ENCODE data around the gene HLA-DMB. TPM values are rescaled to one million over a fixed set of nuclear protein-coding genes. Genes with fewer than 3 reads are reported as not detected.

Gene HLA-DMB
- total RNA-seq, 1 experiment from 2014 or later, result 1.7 TPM

GRCh38 chr6:32920715-32921114, 20.1 kb downstream of the HLA-DMB start:
- no peak for DNase-seq
- H3K27me3 Mint-ChIP-seq (ENCODE audit: low read depth), result peaks cover 3% of the 10 kb centered on the region
- WGBS (ENCODE audit: extremely low coverage, insufficient read length, low lambda C conversion rate), result no CpG with 5 or more reads among the region's 2 CpGs

More at GRCh38 chr6:32920715-32921114, 20.1 kb downstream of the HLA-DMB start:
- Mint-ChIP-seq H3K9me3 (no peaks in the 10 kb centered on the region), H3K4me3 (no peak overlapping the region), H3K27ac (no peak overlapping the region), H3K4me1 (no peaks in the 10 kb centered on the region), H3K36me3 (ENCODE audit: insufficient read depth in 1 of 3, low read depth in 3 of 3) (no peaks in the 10 kb centered on the region)
- no peaks in the 10 kb centered on the region for H3K23me2 ChIP-seq (ENCODE audit: insufficient read length, low read depth, low read length, poor library complexity, severe bottlenecking)
- H3K18ac ChIP-seq (ENCODE audit: insufficient read length, low read depth, low read length), result no peak overlapping the region
- no peak for TF ChIP-seq CTCF (conservative IDR thresholded peaks at IDR 0.05)
- no peaks in the 10 kb centered on the region for H3K27me3 ChIP-seq (ENCODE audit: insufficient read depth, low read length)
- no peak overlapping the region for H2AFZ ChIP-seq (ENCODE audit: low read length)
- H3K4me1 ChIP-seq (ENCODE audit: insufficient read depth, low read length), result no peaks in the 10 kb centered on the region
- H2AK5ac ChIP-seq (ENCODE audit: insufficient read length, low read length), result no peak overlapping the region
- no peak overlapping the region for H2BK20ac ChIP-seq (ENCODE audit: low read depth, low read length, poor library complexity, severe bottlenecking)
- no peak overlapping the region for H3K27ac ChIP-seq (ENCODE audit: insufficient read length, low read depth, low read length)
- H4K5ac ChIP-seq (ENCODE audit: insufficient read length, low read depth, low read length), result no peak overlapping the region
- no peak overlapping the region for H3K9ac ChIP-seq (ENCODE audit: extremely low read depth, insufficient read length, low read length)
- H3K9me3 ChIP-seq (ENCODE audit: control insufficient read depth, low read depth, low read length), result no peaks in the 10 kb centered on the region
- H4K91ac ChIP-seq (ENCODE audit: insufficient read length, low read depth, low read length), result no peak overlapping the region
- H2BK120ac ChIP-seq (ENCODE audit: low read depth, low read length, poor library complexity, severe bottlenecking), result no peak overlapping the region
- no peak overlapping the region for H4K8ac ChIP-seq (replicated peaks; ENCODE audit: insufficient read length, low read depth, low read length)
- H3K4me2 ChIP-seq (ENCODE audit: insufficient read depth, insufficient read length, low read length), result no peak overlapping the region
- H3K79me1 ChIP-seq (ENCODE audit: insufficient read depth, low read depth, low read length, poor library complexity, severe bottlenecking), result no peaks in the 10 kb centered on the region
- no peak overlapping the region for H3T11ph ChIP-seq (ENCODE audit: low read length)
- no peak overlapping the region for H2BK5ac ChIP-seq (ENCODE audit: insufficient read length, low read length)
- no peaks in the 10 kb centered on the region for H3K79me2 ChIP-seq (ENCODE audit: insufficient read depth, low read length)
- H3K14ac ChIP-seq (ENCODE audit: insufficient read depth, low read length), result no peak overlapping the region
- H4K20me1 ChIP-seq (ENCODE audit: control insufficient read depth, insufficient read depth, insufficient read length), result no peaks in the 10 kb centered on the region
- H3K4ac ChIP-seq (ENCODE audit: low read depth, low read length), result no peak overlapping the region
- H2BK15ac ChIP-seq (ENCODE audit: low read depth, low read length), result no peak overlapping the region
- H2BK12ac ChIP-seq (ENCODE audit: insufficient read length, low read depth, low read length), result no peak overlapping the region
- no peak overlapping the region for H3K56ac ChIP-seq (ENCODE audit: insufficient read length, low read depth, low read length)
- no peak overlapping the region for H3K23ac ChIP-seq (ENCODE audit: insufficient read length, low read depth, low read length)
